HepG2 (cell line): ENCODE data around the gene CDK2AP2. TPM values are rescaled to one million over a fixed set of nuclear protein-coding genes. Genes with fewer than 3 reads are reported as not detected.

Experiments used
- BCL3 ChIP-seq: sonication (generic); formaldehyde crosslinking; IDR thresholded peaks from 2 replicates; pipeline ENCODE4 v1.5.1; 2020; ENCODE audit warnings: mild to moderate bottlenecking, missing genetic modification reagents, moderate library complexity
- MAZ ChIP-seq, 2 experiments: sonication (generic) in 1 of 2; formaldehyde crosslinking in 1 of 2; IDR thresholded peaks; 2 replicates each; pipeline versions ENCODE4 v1.5.0 to v1.6.1; 2012 to 2020; ENCODE audit warnings: low read depth in 2 of 2, mild to moderate bottlenecking in 2 of 2, borderline replicate concordance in 1 of 2, improper control_type of control experiment in 1 of 2, low read length in 1 of 2, missing genetic modification reagents in 1 of 2, moderate library complexity in 1 of 2
- MED8 ChIP-seq: sonication (generic); formaldehyde crosslinking; IDR thresholded peaks from 2 replicates; pipeline ENCODE4 v1.8.1; 2023; ENCODE audit warnings: mild to moderate bottlenecking, missing genetic modification reagents; ENCODE audit not compliant: insufficient replicate concordance
- MIXL1 ChIP-seq: IDR thresholded peaks from 2 replicates; pipeline ENCODE4 v1.6.1; 2016
- NCOA1 ChIP-seq: sonication (generic); formaldehyde crosslinking; IDR thresholded peaks from 2 replicates; pipeline ENCODE4 v1.9.0; 2021; ENCODE audit warnings: missing genetic modification reagents
- NFATC3 ChIP-seq: sonication (generic); formaldehyde crosslinking; IDR thresholded peaks from 2 replicates; pipeline ENCODE4 v1.5.1; 2020; ENCODE audit warnings: mild to moderate bottlenecking, missing genetic modification reagents
- NR2F6 ChIP-seq, 2 experiments: IDR thresholded peaks; 2 replicates each; pipeline ENCODE4 v1.6.1; 2016; ENCODE audit warnings: antibody characterized with exemption in 1 of 2, mild to moderate bottlenecking in 1 of 2
- PCBP1 ChIP-seq: fragments of 200-400 bp; formaldehyde crosslinking; IDR thresholded peaks from 2 replicates; pipeline ENCODE4 v1.6.1; 2017; ENCODE audit warnings: mild to moderate bottlenecking, low read depth, low read length, borderline replicate concordance
- RARA ChIP-seq: IDR thresholded peaks from 2 replicates; pipeline ENCODE4 v1.6.1; 2016; ENCODE audit warnings: missing genetic modification reagents, missing compliant biosample characterization
- SIX1 ChIP-seq: sonication (generic); formaldehyde crosslinking; IDR thresholded peaks from 2 replicates; pipeline ENCODE4 v1.4.0; 2020; ENCODE audit warnings: missing genetic modification reagents, borderline replicate concordance
- SMARCE1 ChIP-seq: fragments of 450-650 bp; IDR thresholded peaks from 2 replicates; pipeline ENCODE4 v1.6.1; 2017; ENCODE audit warnings: borderline replicate concordance
- ZNF670 ChIP-seq: sonication (generic); formaldehyde crosslinking; IDR thresholded peaks from 2 replicates; pipeline ENCODE4 v1.8.0; 2022; ENCODE audit warnings: mild to moderate bottlenecking, missing genetic modification reagents, borderline replicate concordance
- ZNF788 ChIP-seq: sonication (generic); formaldehyde crosslinking; IDR thresholded peaks from 2 replicates; pipeline ENCODE4 v1.5.0; 2020; ENCODE audit warnings: mild to moderate bottlenecking, missing genetic modification reagents, borderline replicate concordance
- polyA plus RNA-seq, 8 experiments: library from polyadenylated mRNA; depleted of rRNA in 3 of 8; stranded (reverse) in 7 of 8; unstranded in 1 of 8; fragments of >200 nt; fragmentation: Illumina TruSeq in 4 of 8; extraction: Trizol in 4 of 8; gene quantifications; 2 replicates each; pipeline versions ENCODE4 v1.2.1 to v1.2.3, GENCODE V29; 2011 to 2016; ENCODE audit warnings: low read depth in 4 of 8, missing spikeins in 1 of 8, mixed read lengths in 1 of 8; ENCODE audit not compliant: insufficient read depth in 1 of 8
- total RNA-seq, 5 experiments: library from RNA; depleted of rRNA; stranded (reverse); fragments of >200 nt; fragmentation: Illumina TruSeq; extraction: Trizol; gene quantifications; 2 replicates each; pipeline ENCODE4 v1.2.3, GENCODE V29; 2016; ENCODE audit warnings: low read depth in 1 of 5
- TF ChIP-seq, protein P1 (sequence below), 2 experiments: sonication (generic) in 1 of 2; formaldehyde crosslinking in 1 of 2; IDR thresholded peaks; 2 replicates each; pipeline versions ENCODE4 v1.5.1 to v1.6.1; 2011 to 2020; ENCODE audit warnings: borderline replicate concordance in 1 of 2, low read depth in 1 of 2, low read length in 1 of 2, mild to moderate bottlenecking in 1 of 2, missing genetic modification reagents in 1 of 2, moderate library complexity in 1 of 2
- TF ChIP-seq, protein P2 (sequence below): sonication (generic); formaldehyde crosslinking; IDR thresholded peaks from 2 replicates; pipeline ENCODE4 v1.8.1; 2022; ENCODE audit warnings: mild to moderate bottlenecking, missing genetic modification reagents
- TF ChIP-seq, protein P3 (sequence below): IDR thresholded peaks from 2 replicates; pipeline ENCODE4 v1.6.1; 2016; ENCODE audit warnings: missing genetic modification reagents, missing compliant biosample characterization
- TF ChIP-seq, protein P4 (sequence below): sonication (generic); formaldehyde crosslinking; IDR thresholded peaks from 2 replicates; pipeline ENCODE4; 2020; ENCODE audit warnings: missing genetic modification reagents, mild to moderate bottlenecking, borderline replicate concordance

The CDK2AP2 gene
- total and polyA plus RNA-seq, 2 of the 13 experiments (the other 11 are each of a cell fraction or from before 2014, with no cell fraction given), result 15.0 to 23.2 TPM

GRCh38 chr11:67508486-67509121 is 642 bp upstream of the CDK2AP2 start (continued):
- TF ChIP-seq, protein P1, sequence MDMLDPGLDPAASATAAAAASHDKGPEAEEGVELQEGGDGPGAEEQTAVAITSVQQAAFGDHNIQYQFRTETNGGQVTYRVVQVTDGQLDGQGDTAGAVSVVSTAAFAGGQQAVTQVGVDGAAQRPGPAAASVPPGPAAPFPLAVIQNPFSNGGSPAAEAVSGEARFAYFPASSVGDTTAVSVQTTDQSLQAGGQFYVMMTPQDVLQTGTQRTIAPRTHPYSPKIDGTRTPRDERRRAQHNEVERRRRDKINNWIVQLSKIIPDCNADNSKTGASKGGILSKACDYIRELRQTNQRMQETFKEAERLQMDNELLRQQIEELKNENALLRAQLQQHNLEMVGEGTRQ (IDR thresholded peaks at IDR 0.05; ENCODE audit: low read depth, low read length), result no peak
- TF ChIP-seq, protein P1 (CRISPR knock-in tag; IDR thresholded peaks at IDR 0.05; ENCODE audit: borderline replicate concordance), result no peak
- TF ChIP-seq MIXL1, result no peak; the same call in 1 of the 2 replicates
- TF ChIP-seq SMARCE1, result no peak
- TF ChIP-seq ZNF788, result peak; percentile 13; the same call in 1 of the 2 replicates
- peak; percentile 74 for TF ChIP-seq MAZ (IDR thresholded peaks at IDR 0.05; ENCODE audit: borderline replicate concordance, low read depth, low read length)
- no peak; the same call in none of the 2 replicates for TF ChIP-seq MAZ (CRISPR knock-in tag; IDR thresholded peaks at IDR 0.05; ENCODE audit: low read depth)
- TF ChIP-seq, protein P2, sequence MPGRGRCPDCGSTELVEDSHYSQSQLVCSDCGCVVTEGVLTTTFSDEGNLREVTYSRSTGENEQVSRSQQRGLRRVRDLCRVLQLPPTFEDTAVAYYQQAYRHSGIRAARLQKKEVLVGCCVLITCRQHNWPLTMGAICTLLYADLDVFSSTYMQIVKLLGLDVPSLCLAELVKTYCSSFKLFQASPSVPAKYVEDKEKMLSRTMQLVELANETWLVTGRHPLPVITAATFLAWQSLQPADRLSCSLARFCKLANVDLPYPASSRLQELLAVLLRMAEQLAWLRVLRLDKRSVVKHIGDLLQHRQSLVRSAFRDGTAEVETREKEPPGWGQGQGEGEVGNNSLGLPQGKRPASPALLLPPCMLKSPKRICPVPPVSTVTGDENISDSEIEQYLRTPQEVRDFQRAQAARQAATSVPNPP, result no peak
- TF ChIP-seq RARA, result no peak
- TF ChIP-seq ZNF670, result 0 out of 2 replicates have a peak, but pooled peaks have one; percentile 63
- TF ChIP-seq NFATC3, result no peak
- TF ChIP-seq MED8 (CRISPR knock-in tag), result no peak
- TF ChIP-seq, protein P3, sequence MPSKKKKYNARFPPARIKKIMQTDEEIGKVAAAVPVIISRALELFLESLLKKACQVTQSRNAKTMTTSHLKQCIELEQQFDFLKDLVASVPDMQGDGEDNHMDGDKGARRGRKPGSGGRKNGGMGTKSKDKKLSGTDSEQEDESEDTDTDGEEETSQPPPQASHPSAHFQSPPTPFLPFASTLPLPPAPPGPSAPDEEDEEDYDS (CRISPR knock-in tag), result no peak
- TF ChIP-seq NR2F6 (IDR thresholded peaks at IDR 0.05), result no peak
- no peak for TF ChIP-seq NR2F6 (CRISPR knock-in tag; IDR thresholded peaks at IDR 0.05)
- no peak for TF ChIP-seq SIX1 (CRISPR knock-in tag)
- TF ChIP-seq BCL3 (CRISPR knock-in tag), result 0 out of 2 replicates have a peak, but pooled peaks have one; percentile 18
- peak; percentile 58; the same call in 1 of the 2 replicates for TF ChIP-seq NCOA1 (CRISPR knock-in tag)
- TF ChIP-seq PCBP1, result 0 out of 2 replicates have a peak, but pooled peaks have one; percentile 9
- TF ChIP-seq, protein P4, sequence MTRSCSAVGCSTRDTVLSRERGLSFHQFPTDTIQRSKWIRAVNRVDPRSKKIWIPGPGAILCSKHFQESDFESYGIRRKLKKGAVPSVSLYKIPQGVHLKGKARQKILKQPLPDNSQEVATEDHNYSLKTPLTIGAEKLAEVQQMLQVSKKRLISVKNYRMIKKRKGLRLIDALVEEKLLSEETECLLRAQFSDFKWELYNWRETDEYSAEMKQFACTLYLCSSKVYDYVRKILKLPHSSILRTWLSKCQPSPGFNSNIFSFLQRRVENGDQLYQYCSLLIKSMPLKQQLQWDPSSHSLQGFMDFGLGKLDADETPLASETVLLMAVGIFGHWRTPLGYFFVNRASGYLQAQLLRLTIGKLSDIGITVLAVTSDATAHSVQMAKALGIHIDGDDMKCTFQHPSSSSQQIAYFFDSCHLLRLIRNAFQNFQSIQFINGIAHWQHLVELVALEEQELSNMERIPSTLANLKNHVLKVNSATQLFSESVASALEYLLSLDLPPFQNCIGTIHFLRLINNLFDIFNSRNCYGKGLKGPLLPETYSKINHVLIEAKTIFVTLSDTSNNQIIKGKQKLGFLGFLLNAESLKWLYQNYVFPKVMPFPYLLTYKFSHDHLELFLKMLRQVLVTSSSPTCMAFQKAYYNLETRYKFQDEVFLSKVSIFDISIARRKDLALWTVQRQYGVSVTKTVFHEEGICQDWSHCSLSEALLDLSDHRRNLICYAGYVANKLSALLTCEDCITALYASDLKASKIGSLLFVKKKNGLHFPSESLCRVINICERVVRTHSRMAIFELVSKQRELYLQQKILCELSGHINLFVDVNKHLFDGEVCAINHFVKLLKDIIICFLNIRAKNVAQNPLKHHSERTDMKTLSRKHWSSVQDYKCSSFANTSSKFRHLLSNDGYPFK (CRISPR knock-in tag), result peak; percentile 40; the same call in 1 of the 2 replicates
